Large intestine (tissue), 12 donors: ENCODE measurements around the gene KIF2B. TPM values are rescaled to one million over a fixed set of nuclear protein-coding genes. Genes with fewer than 3 reads are reported as not detected.

Experiments
- DNase-seq, 2 donors: peaks; one replicate each; pipeline versions ENCODE4 v3.0.0 to v3.0.0-alpha.2; 2013
- H3K27ac ChIP-seq: one replicate; pipeline ENCODE4 v1.5.1; 2013; ENCODE audit warnings: low read length
- H3K27me3 ChIP-seq: 2 replicates; pipeline ENCODE4 v1.6.1; 2013; ENCODE audit warnings: low read length; ENCODE audit not compliant: control insufficient read depth, insufficient read depth
- H3K36me3 ChIP-seq: 2 replicates; pipeline ENCODE4 v1.6.1; 2013; ENCODE audit warnings: low read length; ENCODE audit not compliant: control insufficient read depth, insufficient read depth
- H3K4me1 ChIP-seq: one replicate; pipeline ENCODE4 v1.6.1; 2013; ENCODE audit warnings: low read length; ENCODE audit not compliant: control insufficient read depth, insufficient read depth
- H3K4me3 ChIP-seq: one replicate; pipeline ENCODE4 v1.5.1; 2013; ENCODE audit warnings: low read length
- H3K9me3 ChIP-seq: one replicate; pipeline ENCODE4 v1.6.1; 2013; ENCODE audit warnings: mild to moderate bottlenecking, low read depth, low read length, moderate library complexity; ENCODE audit not compliant: control insufficient read depth
- WGBS: methylation state at CpG from one replicate; pipeline ENCODE4 v1.1.5; 2013; ENCODE audit warnings: low lambda C conversion rate; ENCODE audit not compliant: insufficient coverage; 5-methylcytosine and 5-hydroxymethylcytosine counted together
- long read RNA-seq, 11 donors: transcript quantifications; one replicate each; lab custom pipeline, GENCODE V29; 2026
- polyA plus RNA-seq: library from polyadenylated mRNA; unstranded; fragments of 120-200 nt; gene quantifications from one replicate; pipeline ENCODE4 v1.2.1, GENCODE V29; 2013

The KIF2B gene
- not detected for polyA plus RNA-seq
- long read RNA-seq, donor 1: 0 reads
- long read RNA-seq, donor 2: 0 reads
- long read RNA-seq, donor 3: 0 reads
- long read RNA-seq, donor 4: 0 reads
- long read RNA-seq, donor 5: 0 reads
- long read RNA-seq, donor 6: 0 reads
- long read RNA-seq, donor 7: 0 reads
- long read RNA-seq, donor 8: 0 reads
- long read RNA-seq, donor 9: 0 reads
- long read RNA-seq, donor 10: 0 reads
- long read RNA-seq, donor 11: 0 reads

DNA sequence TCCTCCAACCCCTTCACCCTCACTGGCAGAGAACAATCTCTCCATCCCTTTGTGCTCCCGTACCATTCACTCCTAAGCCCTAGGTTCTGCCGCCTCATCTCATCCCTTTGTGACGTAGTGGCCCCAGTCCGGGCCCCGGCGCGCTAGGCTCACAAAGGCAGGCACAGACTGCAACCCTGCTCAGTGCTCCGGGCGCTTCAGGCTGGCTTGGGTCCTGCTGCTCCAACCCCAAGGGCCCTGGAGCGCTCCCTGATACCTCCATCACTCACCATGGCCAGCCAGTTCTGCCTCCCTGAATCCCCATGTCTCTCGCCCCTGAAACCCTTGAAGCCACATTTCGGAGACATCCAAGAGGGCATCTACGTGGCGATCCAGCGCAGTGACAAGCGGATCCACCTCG lies at the start of gene KIF2B:
KIF2B (plus strand) TSS at position 164 of the 400 bp plus-strand sequence; CDS start at position 271, 107 bp downstream.
- Histone ChIP-seq H3K27me3 (no peaks in the 10 kb centered on the region), H3K36me3 (no peaks in the 10 kb centered on the region), H3K9me3 (peaks cover 11% of the 10 kb centered on the region), H3K27ac (no peak within 1 kb of the TSS), H3K4me3 (no peak within 1 kb of the TSS), H3K4me1 (no peaks in the 10 kb centered on the region)
- WGBS: 96% methylated on average over 3 of the region's 17 CpGs
- DNase-seq: no peak

DNA sequence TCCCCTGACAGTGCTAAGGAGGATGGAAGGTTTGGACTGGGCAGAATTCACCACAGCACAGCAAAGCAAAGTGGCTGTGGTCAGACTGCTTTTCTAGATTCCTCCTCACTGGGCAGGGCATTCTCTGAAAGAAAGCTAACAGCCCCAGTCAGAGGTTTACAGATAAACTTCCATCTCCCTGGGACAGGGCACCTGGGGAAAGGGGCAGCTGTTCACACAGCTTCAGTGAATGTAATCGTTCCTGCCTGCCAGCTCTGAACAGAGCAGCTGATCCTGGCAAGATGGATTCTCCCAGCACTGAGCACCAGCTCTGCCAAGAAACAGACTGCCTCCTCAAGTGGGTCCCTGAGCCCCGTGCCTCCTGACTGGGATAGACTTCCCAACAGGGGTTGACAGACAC lies 42.4 kb upstream of the KIF2B start:
- H3K9me3 ChIP-seq: no peaks in the 10 kb centered on the region
- no peak overlapping the region for H3K4me3 ChIP-seq
- H3K4me1 ChIP-seq: no peaks in the 10 kb centered on the region
- H3K27ac ChIP-seq: no peak overlapping the region
- H3K27me3 ChIP-seq: no peaks in the 10 kb centered on the region
- WGBS: no CpG with 5 or more reads among the region's 2 CpGs
- no peak for DNase-seq
- H3K36me3 ChIP-seq: no peaks in the 10 kb centered on the region

GRCh38 chr17:53791551-53791950 lies 31.2 kb upstream of the KIF2B start:
- no peak overlapping the region for H3K27ac ChIP-seq
- no peaks in the 10 kb centered on the region for H3K9me3 ChIP-seq
- H3K4me1 ChIP-seq: no peaks in the 10 kb centered on the region
- H3K36me3 ChIP-seq: no peaks in the 10 kb centered on the region
- H3K4me3 ChIP-seq: no peak overlapping the region
- WGBS: no CpG with 5 or more reads among the region's 6 CpGs
- no peaks in the 10 kb centered on the region for H3K27me3 ChIP-seq
- DNase-seq: no peak

DNA sequence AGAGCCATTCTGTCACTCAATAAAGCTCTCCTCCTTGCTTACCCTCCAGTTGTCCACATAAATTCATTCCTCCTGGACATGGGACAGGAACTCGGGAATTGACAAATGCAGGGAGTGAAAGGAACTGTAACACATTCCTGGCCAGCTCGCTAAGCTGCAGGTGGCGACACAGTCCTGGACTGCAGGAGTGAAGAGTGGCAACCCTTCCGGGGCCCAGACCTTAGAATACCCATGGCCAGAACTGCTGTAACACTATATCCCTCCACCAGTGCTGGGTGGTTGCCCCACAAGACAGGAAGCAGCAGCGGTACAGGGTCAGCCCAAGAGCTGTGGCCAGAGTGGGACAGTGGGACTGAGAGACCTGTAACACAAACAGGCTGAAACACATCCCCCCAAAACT lies 30.3 kb upstream of the KIF2B start:
- no peaks in the 10 kb centered on the region for H3K27me3 ChIP-seq
- no peak overlapping the region for H3K4me3 ChIP-seq
- no peak overlapping the region for H3K27ac ChIP-seq
- H3K9me3 ChIP-seq: no peaks in the 10 kb centered on the region
- WGBS: no CpG with 5 or more reads among the region's 5 CpGs
- H3K36me3 ChIP-seq: no peaks in the 10 kb centered on the region
- no peaks in the 10 kb centered on the region for H3K4me1 ChIP-seq
- DNase-seq: no peak

DNA sequence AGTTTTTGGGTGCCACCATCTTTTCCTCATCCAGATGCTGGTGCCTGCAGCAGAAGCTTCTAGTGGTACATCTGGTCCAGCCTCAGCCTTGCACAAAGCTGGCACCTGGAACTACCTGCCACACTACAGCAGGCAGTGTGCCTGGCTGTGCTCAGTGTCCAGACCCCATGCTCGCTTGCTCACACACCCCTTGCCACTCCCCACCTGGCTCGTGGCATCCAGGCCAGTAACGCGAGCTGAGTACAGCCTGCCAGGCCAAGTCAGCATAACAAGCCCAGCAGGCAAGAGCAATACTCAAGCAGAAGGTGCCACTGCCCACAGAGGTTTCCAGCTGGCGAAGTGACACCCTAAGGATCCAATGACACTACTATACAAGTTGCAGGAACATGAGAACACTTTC lies 29.7 kb upstream of the KIF2B start:
- Histone ChIP-seq H3K27me3 (no peaks in the 10 kb centered on the region), H3K9me3 (no peaks in the 10 kb centered on the region), H3K4me1 (no peaks in the 10 kb centered on the region), H3K4me3 (no peak overlapping the region), H3K36me3 (no peaks in the 10 kb centered on the region), H3K27ac (no peak overlapping the region)
- DNase-seq: no peak
- no CpG with 5 or more reads among the region's 5 CpGs for WGBS

GRCh38 chr17:53794875-53795274 lies 27.9 kb upstream of the KIF2B start:
- H3K4me3 ChIP-seq: no peak overlapping the region
- no peaks in the 10 kb centered on the region for H3K36me3 ChIP-seq
- no peaks in the 10 kb centered on the region for H3K9me3 ChIP-seq
- no peak overlapping the region for H3K27ac ChIP-seq
- no peak for DNase-seq
- no peaks in the 10 kb centered on the region for H3K27me3 ChIP-seq
- H3K4me1 ChIP-seq: no peaks in the 10 kb centered on the region

DNA sequence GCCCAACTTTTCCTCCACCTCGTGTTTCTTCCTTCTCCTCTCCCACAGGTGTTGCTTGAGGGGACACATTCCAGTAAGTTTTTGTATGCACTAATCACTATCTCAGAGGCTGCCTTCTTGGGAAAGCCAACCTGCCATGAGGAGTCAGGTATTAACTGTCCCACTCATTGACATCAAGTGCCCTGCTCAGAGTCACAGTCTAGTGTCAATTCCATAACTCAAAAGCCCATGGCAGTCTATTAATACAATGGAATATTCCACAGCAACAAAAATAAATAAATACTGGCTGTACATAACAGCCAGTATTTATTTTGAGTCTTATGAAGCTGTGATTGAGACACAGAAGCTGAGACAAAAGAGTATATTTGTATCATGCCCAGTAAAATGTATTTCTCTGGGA lies 26.1 kb upstream of the KIF2B start:
- H3K27ac ChIP-seq: no peak overlapping the region
- no peaks in the 10 kb centered on the region for H3K4me1 ChIP-seq
- no peaks in the 10 kb centered on the region for H3K27me3 ChIP-seq
- no peak overlapping the region for H3K4me3 ChIP-seq
- WGBS: 43% methylated on average over 1 of the region's 1 CpG
- H3K36me3 ChIP-seq: no peaks in the 10 kb centered on the region
- no peaks in the 10 kb centered on the region for H3K9me3 ChIP-seq
- DNase-seq: no peak

DNA sequence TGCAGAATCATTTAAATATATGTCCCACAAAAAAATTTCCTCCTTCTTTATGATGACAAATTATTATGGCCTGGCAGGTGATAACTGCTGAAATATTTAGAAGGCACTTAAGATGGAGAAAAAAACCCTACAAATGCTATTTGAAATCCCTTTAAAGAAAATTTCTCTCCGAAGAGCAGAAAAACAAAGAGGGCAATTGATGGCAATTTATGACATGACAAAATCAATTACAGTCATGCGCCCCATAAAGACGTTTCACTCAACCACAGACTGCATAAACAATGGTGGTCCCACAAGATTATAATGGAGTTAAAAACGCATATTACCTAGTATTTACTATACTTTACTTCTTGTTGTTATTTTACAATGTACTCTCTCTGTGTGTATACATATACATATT lies 25.2 kb upstream of the KIF2B start:
- H3K4me1 ChIP-seq: no peaks in the 10 kb centered on the region
- no peaks in the 10 kb centered on the region for H3K27me3 ChIP-seq
- DNase-seq: no peak
- 65% methylated on average over 2 of the region's 4 CpGs for WGBS
- H3K9me3 ChIP-seq: no peaks in the 10 kb centered on the region
- no peak overlapping the region for H3K27ac ChIP-seq
- no peaks in the 10 kb centered on the region for H3K36me3 ChIP-seq
- H3K4me3 ChIP-seq: no peak overlapping the region

DNA sequence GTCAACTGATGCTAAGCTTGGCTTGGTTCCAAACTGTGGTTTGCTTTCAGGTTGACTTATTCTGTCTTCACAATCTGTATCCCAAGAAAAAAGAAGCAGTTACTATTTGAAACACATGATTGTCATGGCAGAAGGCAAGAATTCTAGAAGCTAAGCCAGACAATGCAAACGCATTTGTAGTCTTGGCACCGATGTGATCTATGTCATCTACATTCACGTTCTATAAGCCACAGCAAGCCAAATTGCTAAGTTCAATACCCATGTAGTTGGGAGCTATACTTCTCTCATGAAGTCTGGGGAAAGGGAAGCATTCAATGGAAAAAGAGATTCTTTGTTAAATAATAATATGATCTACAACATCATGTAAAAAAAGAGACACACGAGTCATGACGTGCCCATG lies 18.3 kb upstream of the KIF2B start:
- no peak overlapping the region for H3K4me3 ChIP-seq
- DNase-seq: no peak
- no peaks in the 10 kb centered on the region for H3K27me3 ChIP-seq
- H3K4me1 ChIP-seq: no peaks in the 10 kb centered on the region
- WGBS: 100% methylated on average over 2 of the region's 5 CpGs
- no peaks in the 10 kb centered on the region for H3K9me3 ChIP-seq
- no peaks in the 10 kb centered on the region for H3K36me3 ChIP-seq
- H3K27ac ChIP-seq: no peak overlapping the region

DNA sequence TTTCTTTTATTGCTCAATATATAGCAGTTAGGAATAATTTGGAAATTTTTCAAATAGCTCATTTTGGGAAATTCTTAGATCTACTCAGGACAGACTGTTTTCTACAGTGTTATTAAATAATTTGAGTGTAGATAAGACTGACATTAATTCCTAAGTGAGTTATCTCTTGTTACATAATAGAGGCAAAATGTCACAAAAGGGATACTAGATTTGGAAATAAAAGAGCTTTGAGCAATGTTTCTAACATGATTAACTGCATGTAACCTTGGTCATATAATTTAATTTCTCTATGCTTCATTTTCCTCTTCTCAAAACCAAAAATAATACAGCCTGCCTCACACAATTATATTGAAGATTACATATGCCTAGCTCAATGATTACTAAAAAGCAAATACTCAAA lies 16.3 kb upstream of the KIF2B start:
- no peak for DNase-seq

GRCh38 chr17:53807286-53807685 lies 15.4 kb upstream of the KIF2B start:
- 100% methylated on average over 2 of the region's 6 CpGs for WGBS
- DNase-seq: no peak
- Histone ChIP-seq H3K4me3 (no peak overlapping the region), H3K27me3 (no peaks in the 10 kb centered on the region), H3K9me3 (no peaks in the 10 kb centered on the region), H3K27ac (no peak overlapping the region), H3K36me3 (no peaks in the 10 kb centered on the region), H3K4me1 (no peaks in the 10 kb centered on the region)

More for the DNA sequence above, 16.3 kb upstream of the KIF2B start:
- Histone ChIP-seq H3K27ac (no peak overlapping the region), H3K4me3 (no peak overlapping the region), H3K27me3 (no peaks in the 10 kb centered on the region), H3K4me1 (no peaks in the 10 kb centered on the region), H3K36me3 (no peaks in the 10 kb centered on the region), H3K9me3 (no peaks in the 10 kb centered on the region)
